ENCODE measurements around the gene ADSS1. TPM values are rescaled to one million over a fixed set of nuclear protein-coding genes. Genes with fewer than 3 reads are reported as not detected.

Gene ADSS1
- total RNA-seq, 1 experiment from 2014 or later, result 2.8 TPM

GRCh38 chr14:104787736-104788135, 63.7 kb downstream of the ADSS1 start:
- Histone ChIP-seq H3K4me3 (ENCODE audit: low read length) (no peak overlapping the region), H3K36me3 (ENCODE audit: insufficient read depth, low read length) (no peaks in the 10 kb centered on the region), H3K4me1 (ENCODE audit: low read length) (no peaks in the 10 kb centered on the region), H3K9me2 (replicated peaks; ENCODE audit: insufficient read depth, low read length) (no peaks in the 10 kb centered on the region), H3K79me2 (ENCODE audit: low read length) (peaks cover 44% of the 10 kb centered on the region), H3K9me3 (ENCODE audit: low read length) (no peaks in the 10 kb centered on the region), H3K4me2 (ENCODE audit: low read depth, low read length, poor library complexity, severe bottlenecking) (no peak overlapping the region), H3K27me3 (ENCODE audit: low read length) (no peaks in the 10 kb centered on the region), H2AFZ (ENCODE audit: low read length) (no peak overlapping the region), H3K9ac (ENCODE audit: low read length) (no peak overlapping the region), H4K20me1 (ENCODE audit: insufficient read depth, low read depth, low read length) (peaks cover 65% of the 10 kb centered on the region), H3K27ac (ENCODE audit: low read length) (no peak overlapping the region)
- no peak for DNase-seq

- no peak for DNase-seq
- Histone ChIP-seq H3K9me2 (replicated peaks; ENCODE audit: insufficient read depth, low read length) (no peaks in the 10 kb centered on the region), H3K4me3 (ENCODE audit: low read length) (no peak overlapping the region), H3K79me2 (ENCODE audit: low read length) (peaks cover 49% of the 10 kb centered on the region), H3K27ac (ENCODE audit: low read length) (no peak overlapping the region), H3K4me1 (ENCODE audit: low read length) (peaks cover 3% of the 10 kb centered on the region), H3K27me3 (ENCODE audit: low read length) (no peaks in the 10 kb centered on the region), H3K9me3 (ENCODE audit: low read length) (no peaks in the 10 kb centered on the region), H3K36me3 (ENCODE audit: insufficient read depth, low read length) (no peaks in the 10 kb centered on the region), H3K9ac (ENCODE audit: low read length) (no peak overlapping the region), H3K4me2 (ENCODE audit: low read depth, low read length, poor library complexity, severe bottlenecking) (no peak overlapping the region), H2AFZ (ENCODE audit: low read length) (no peak overlapping the region), H4K20me1 (ENCODE audit: insufficient read depth, low read depth, low read length) (peaks cover 71% of the 10 kb centered on the region)
Measured at GRCh38 chr14:104788161-104788818, 64.3 kb downstream of the ADSS1 start.

- H3K4me1 ChIP-seq (ENCODE audit: low read length), result peaks cover 11% of the 10 kb centered on the region
Measured at GRCh38 chr14:104788873-104789663, 65.0 kb downstream of the ADSS1 start.

GRCh38 chr14:104789752-104790743, 66.0 kb downstream of the ADSS1 start:
- Histone ChIP-seq H3K4me3 (ENCODE audit: low read length) (no peak overlapping the region), H3K27me3 (ENCODE audit: low read length) (no peaks in the 10 kb centered on the region), H3K9me2 (replicated peaks; ENCODE audit: insufficient read depth, low read length) (no peaks in the 10 kb centered on the region), H3K9ac (ENCODE audit: low read length) (no peak overlapping the region), H3K4me2 (ENCODE audit: low read depth, low read length, poor library complexity, severe bottlenecking) (no peak overlapping the region), H3K79me2 (ENCODE audit: low read length) (peaks cover 67% of the 10 kb centered on the region), H2AFZ (ENCODE audit: low read length) (no peak overlapping the region), H3K36me3 (ENCODE audit: insufficient read depth, low read length) (no peaks in the 10 kb centered on the region), H3K9me3 (ENCODE audit: low read length) (no peaks in the 10 kb centered on the region), H4K20me1 (ENCODE audit: insufficient read depth, low read depth, low read length) (peaks cover 78% of the 10 kb centered on the region), H3K4me1 (ENCODE audit: low read length) (peaks cover 16% of the 10 kb centered on the region), H3K27ac (ENCODE audit: low read length) (no peak overlapping the region)
- no peak for DNase-seq

More at GRCh38 chr14:104788873-104789663, 65.0 kb downstream of the ADSS1 start:
- Histone ChIP-seq H2AFZ (ENCODE audit: low read length) (no peak overlapping the region), H3K27me3 (ENCODE audit: low read length) (no peaks in the 10 kb centered on the region), H3K9me2 (replicated peaks; ENCODE audit: insufficient read depth, low read length) (no peaks in the 10 kb centered on the region), H4K20me1 (ENCODE audit: insufficient read depth, low read depth, low read length) (peaks cover 75% of the 10 kb centered on the region), H3K9ac (ENCODE audit: low read length) (no peak overlapping the region), H3K27ac (ENCODE audit: low read length) (no peak overlapping the region), H3K4me3 (ENCODE audit: low read length) (no peak overlapping the region), H3K9me3 (ENCODE audit: low read length) (no peaks in the 10 kb centered on the region), H3K4me2 (ENCODE audit: low read depth, low read length, poor library complexity, severe bottlenecking) (no peak overlapping the region), H3K79me2 (ENCODE audit: low read length) (peaks cover 57% of the 10 kb centered on the region), H3K36me3 (ENCODE audit: insufficient read depth, low read length) (no peaks in the 10 kb centered on the region)
- DNase-seq, result no peak

- Histone ChIP-seq H3K27ac (ENCODE audit: low read length) (no peak overlapping the region), H3K4me1 (ENCODE audit: low read length) (peaks cover 23% of the 10 kb centered on the region), H3K36me3 (ENCODE audit: insufficient read depth, low read length) (no peaks in the 10 kb centered on the region), H3K27me3 (ENCODE audit: low read length) (no peaks in the 10 kb centered on the region), H3K79me2 (ENCODE audit: low read length) (peaks cover 67% of the 10 kb centered on the region), H3K9ac (ENCODE audit: low read length) (no peak overlapping the region), H2AFZ (ENCODE audit: low read length) (no peak overlapping the region), H4K20me1 (ENCODE audit: insufficient read depth, low read depth, low read length) (peaks cover 70% of the 10 kb centered on the region), H3K4me3 (ENCODE audit: low read length) (no peak overlapping the region), H3K4me2 (ENCODE audit: low read depth, low read length, poor library complexity, severe bottlenecking) (no peak overlapping the region), H3K9me3 (ENCODE audit: low read length) (no peaks in the 10 kb centered on the region), H3K9me2 (replicated peaks; ENCODE audit: insufficient read depth, low read length) (no peaks in the 10 kb centered on the region)
- no peak for DNase-seq
Measured at GRCh38 chr14:104791425-104791824, 67.4 kb downstream of the ADSS1 start.

- Histone ChIP-seq H3K4me1 (ENCODE audit: low read length) (peaks cover 30% of the 10 kb centered on the region), H3K79me2 (ENCODE audit: low read length) (peaks cover 67% of the 10 kb centered on the region)
Measured at GRCh38 chr14:104792101-104792884, 68.3 kb downstream of the ADSS1 start.

GRCh38 chr14:104792945-104793702, 69.1 kb downstream of the ADSS1 start:
- Histone ChIP-seq H3K9me3 (ENCODE audit: low read length) (no peaks in the 10 kb centered on the region), H3K9ac (ENCODE audit: low read length) (peak overlapping the region; percentile 83), H3K27ac (ENCODE audit: low read length) (no peak overlapping the region), H2AFZ (ENCODE audit: low read length) (no peak overlapping the region), H3K4me1 (ENCODE audit: low read length) (peaks cover 38% of the 10 kb centered on the region), H3K36me3 (ENCODE audit: insufficient read depth, low read length) (no peaks in the 10 kb centered on the region), H3K4me3 (ENCODE audit: low read length) (peak overlapping the region; percentile 88; the same call in 1 of the 2 replicates), H3K27me3 (ENCODE audit: low read length) (no peaks in the 10 kb centered on the region), H3K4me2 (ENCODE audit: low read depth, low read length, poor library complexity, severe bottlenecking) (peak overlapping the region; percentile 96), H3K79me2 (ENCODE audit: low read length) (peaks cover 61% of the 10 kb centered on the region), H3K9me2 (replicated peaks; ENCODE audit: insufficient read depth, low read length) (no peaks in the 10 kb centered on the region), H4K20me1 (ENCODE audit: insufficient read depth, low read depth, low read length) (peaks cover 63% of the 10 kb centered on the region)
- DNase-seq, result no peak

More at GRCh38 chr14:104792101-104792884, 68.3 kb downstream of the ADSS1 start:
- Histone ChIP-seq H3K9me2 (replicated peaks; ENCODE audit: insufficient read depth, low read length) (no peaks in the 10 kb centered on the region), H3K36me3 (ENCODE audit: insufficient read depth, low read length) (no peaks in the 10 kb centered on the region), H3K4me3 (ENCODE audit: low read length) (no peak overlapping the region), H3K27ac (ENCODE audit: low read length) (no peak overlapping the region), H3K27me3 (ENCODE audit: low read length) (no peaks in the 10 kb centered on the region), H3K9ac (ENCODE audit: low read length) (no peak overlapping the region), H4K20me1 (ENCODE audit: insufficient read depth, low read depth, low read length) (peaks cover 66% of the 10 kb centered on the region), H3K4me2 (ENCODE audit: low read depth, low read length, poor library complexity, severe bottlenecking) (no peak overlapping the region), H3K9me3 (ENCODE audit: low read length) (no peaks in the 10 kb centered on the region), H2AFZ (ENCODE audit: low read length) (no peak overlapping the region)
- DNase-seq, result no peak

Data from Karpas-422 (cell line).